HepG2 (cell line): Measurements from ENCODE around the gene TET2. TPM values are rescaled to one million over a fixed set of nuclear protein-coding genes. Genes with fewer than 3 reads are reported as not detected.

ENCODE experiments used
- EED ChIP-seq: sonication (generic); formaldehyde crosslinking; IDR thresholded peaks from 2 replicates; pipeline ENCODE4 v1.5.0; 2020; ENCODE audit warnings: mild to moderate bottlenecking, missing genetic modification reagents
- GATAD2A ChIP-seq: IDR thresholded peaks from 2 replicates; pipeline ENCODE4 v1.6.1; 2016
- HNF1A ChIP-seq, 2 experiments: sonication (generic) in 1 of 2; formaldehyde crosslinking in 1 of 2; IDR thresholded peaks; 2 replicates each; pipeline versions ENCODE4 v1.4.0 to v1.6.1; 2016 to 2020; ENCODE audit warnings: borderline replicate concordance in 1 of 2, low read depth in 1 of 2, mild to moderate bottlenecking in 1 of 2, missing genetic modification reagents in 1 of 2
- JUN ChIP-seq: sonication (generic); formaldehyde crosslinking; IDR thresholded peaks from 2 replicates; pipeline ENCODE4 v1.4.0; 2020; ENCODE audit warnings: mild to moderate bottlenecking, missing genetic modification reagents
- KAT7 ChIP-seq: IDR thresholded peaks from 2 replicates; pipeline ENCODE4 v1.6.1; 2018; ENCODE audit warnings: borderline replicate concordance, missing compliant biosample characterization
- KLF11 ChIP-seq: IDR thresholded peaks from 2 replicates; pipeline ENCODE4 v1.6.1; 2016; ENCODE audit warnings: missing compliant biosample characterization
- MED13 ChIP-seq: sonication (generic); formaldehyde crosslinking; IDR thresholded peaks from 2 replicates; pipeline ENCODE4 v1.5.0; 2020; ENCODE audit warnings: missing genetic modification reagents
- NCOA5 ChIP-seq: sonication (generic); formaldehyde crosslinking; IDR thresholded peaks from 2 replicates; pipeline ENCODE4 v1.4.0; 2020; ENCODE audit warnings: missing genetic modification reagents
- PAX8 ChIP-seq: sonication (generic); formaldehyde crosslinking; IDR thresholded peaks from 2 replicates; pipeline ENCODE4 v1.8.0; 2022; ENCODE audit warnings: mild to moderate bottlenecking, missing genetic modification reagents, borderline replicate concordance
- SIN3A ChIP-seq: IDR thresholded peaks from 2 replicates; pipeline ENCODE4 v1.6.1; 2011; ENCODE audit warnings: low read depth, mild to moderate bottlenecking, control low read depth, low read length, borderline replicate concordance
- ZBTB10 ChIP-seq: sonication (generic); formaldehyde crosslinking; IDR thresholded peaks from 2 replicates; pipeline ENCODE4 v1.4.0; 2020; ENCODE audit warnings: missing genetic modification reagents, borderline replicate concordance
- ZC3H4 ChIP-seq: sonication (generic); formaldehyde crosslinking; IDR thresholded peaks from 2 replicates; pipeline ENCODE4 v1.4.0; 2020; ENCODE audit warnings: missing genetic modification reagents, borderline replicate concordance
- ZFP90 ChIP-seq: sonication (generic); formaldehyde crosslinking; IDR thresholded peaks from 2 replicates; pipeline ENCODE4 v1.8.0; 2022; ENCODE audit warnings: missing genetic modification reagents, mild to moderate bottlenecking, inconsistent platforms, borderline replicate concordance
- ZMAT3 ChIP-seq: sonication (generic); formaldehyde crosslinking; conservative IDR thresholded peaks from 2 replicates; pipeline ENCODE4 v1.7.0; 2021; ENCODE audit warnings: missing genetic modification reagents
- ZNF12 ChIP-seq: sonication (generic); formaldehyde crosslinking; IDR thresholded peaks from 2 replicates; pipeline ENCODE4 v1.5.0; 2020; ENCODE audit warnings: missing genetic modification reagents
- ZNF282 ChIP-seq: fragments of 450-650 bp; IDR thresholded peaks from 2 replicates; pipeline ENCODE4 v1.6.1; 2018; ENCODE audit not compliant: partially characterized antibody
- ZNF296 ChIP-seq: sonication (generic); formaldehyde crosslinking; conservative IDR thresholded peaks from 2 replicates; pipeline ENCODE4 v1.5.0; 2020; ENCODE audit warnings: mild to moderate bottlenecking, missing genetic modification reagents
- ZNF333 ChIP-seq: sonication (generic); formaldehyde crosslinking; IDR thresholded peaks from 2 replicates; pipeline ENCODE4 v1.4.0; 2020; ENCODE audit warnings: mild to moderate bottlenecking, missing genetic modification reagents, borderline replicate concordance
- ZNF33A ChIP-seq: sonication (generic); formaldehyde crosslinking; IDR thresholded peaks from 2 replicates; pipeline ENCODE4 v1.5.1; 2020; ENCODE audit warnings: missing genetic modification reagents, mild to moderate bottlenecking, moderate library complexity, borderline replicate concordance
- ZNF432 ChIP-seq: sonication (generic); formaldehyde crosslinking; IDR thresholded peaks from 2 replicates; pipeline ENCODE4 v1.5.0; 2020; ENCODE audit warnings: missing genetic modification reagents, mild to moderate bottlenecking, borderline replicate concordance
- ZNF75D ChIP-seq: sonication (generic); formaldehyde crosslinking; IDR thresholded peaks from 2 replicates; pipeline ENCODE4 v1.8.1; 2023; ENCODE audit warnings: missing genetic modification reagents, mild to moderate bottlenecking, borderline replicate concordance
- ZNF800 ChIP-seq: sonication (generic); formaldehyde crosslinking; IDR thresholded peaks from 2 replicates; pipeline ENCODE4 v1.4.0; 2020; ENCODE audit warnings: missing genetic modification reagents
- polyA plus RNA-seq, 8 experiments: library from polyadenylated mRNA; depleted of rRNA in 3 of 8; stranded (reverse) in 7 of 8; unstranded in 1 of 8; fragments of >200 nt; fragmentation: Illumina TruSeq in 4 of 8; extraction: Trizol in 4 of 8; gene quantifications; 2 replicates each; pipeline versions ENCODE4 v1.2.1 to v1.2.3, GENCODE V29; 2011 to 2016; ENCODE audit warnings: low read depth in 4 of 8, missing spikeins in 1 of 8, mixed read lengths in 1 of 8; ENCODE audit not compliant: insufficient read depth in 1 of 8
- total RNA-seq, 5 experiments: library from RNA; depleted of rRNA; stranded (reverse); fragments of >200 nt; fragmentation: Illumina TruSeq; extraction: Trizol; gene quantifications; 2 replicates each; pipeline ENCODE4 v1.2.3, GENCODE V29; 2016; ENCODE audit warnings: low read depth in 1 of 5

Gene TET2
- total and polyA plus RNA-seq, 2 of the 13 experiments (the other 11 are each of a cell fraction or from before 2014, with no cell fraction given): 4.7 to 4.8 TPM

- TF ChIP-seq ZC3H4 (CRISPR knock-in tag) (no peak), ZNF12 (CRISPR knock-in tag) (no peak), ZNF75D (CRISPR knock-in tag) (no peak), HNF1A (IDR thresholded peaks at IDR 0.05; ENCODE audit: low read depth) (no peak), HNF1A (CRISPR knock-in tag; IDR thresholded peaks at IDR 0.05; ENCODE audit: borderline replicate concordance) (no peak), ZNF282 (no peak), ZNF33A (CRISPR knock-in tag) (no peak), EED (no peak), MED13 (no peak), GATAD2A (CRISPR knock-in tag) (no peak), ZNF432 (CRISPR knock-in tag) (no peak), ZBTB10 (CRISPR knock-in tag) (no peak), NCOA5 (CRISPR knock-in tag) (no peak), SIN3A (0 out of 2 replicates have a peak, but pooled peaks have one; percentile 15), KAT7 (peak; percentile 51; the same call in 1 of the 2 replicates), ZNF800 (no peak), ZFP90 (CRISPR knock-in tag) (no peak), ZNF296 (no peak), ZMAT3 (no peak), ZNF333 (CRISPR knock-in tag) (no peak), JUN (CRISPR knock-in tag) (no peak), KLF11 (no peak), PAX8 (no peak)
Measured at GRCh38 chr4:105146276-105147015, at the start of gene TET2 (continued).
